Measurements from ENCODE around the gene NIT2. TPM values are rescaled to one million over a fixed set of nuclear protein-coding genes. Genes with fewer than 3 reads are reported as not detected.

The NIT2 gene
- 13.6 and 18.3 TPM in 2 replicates for total RNA-seq

DNA sequence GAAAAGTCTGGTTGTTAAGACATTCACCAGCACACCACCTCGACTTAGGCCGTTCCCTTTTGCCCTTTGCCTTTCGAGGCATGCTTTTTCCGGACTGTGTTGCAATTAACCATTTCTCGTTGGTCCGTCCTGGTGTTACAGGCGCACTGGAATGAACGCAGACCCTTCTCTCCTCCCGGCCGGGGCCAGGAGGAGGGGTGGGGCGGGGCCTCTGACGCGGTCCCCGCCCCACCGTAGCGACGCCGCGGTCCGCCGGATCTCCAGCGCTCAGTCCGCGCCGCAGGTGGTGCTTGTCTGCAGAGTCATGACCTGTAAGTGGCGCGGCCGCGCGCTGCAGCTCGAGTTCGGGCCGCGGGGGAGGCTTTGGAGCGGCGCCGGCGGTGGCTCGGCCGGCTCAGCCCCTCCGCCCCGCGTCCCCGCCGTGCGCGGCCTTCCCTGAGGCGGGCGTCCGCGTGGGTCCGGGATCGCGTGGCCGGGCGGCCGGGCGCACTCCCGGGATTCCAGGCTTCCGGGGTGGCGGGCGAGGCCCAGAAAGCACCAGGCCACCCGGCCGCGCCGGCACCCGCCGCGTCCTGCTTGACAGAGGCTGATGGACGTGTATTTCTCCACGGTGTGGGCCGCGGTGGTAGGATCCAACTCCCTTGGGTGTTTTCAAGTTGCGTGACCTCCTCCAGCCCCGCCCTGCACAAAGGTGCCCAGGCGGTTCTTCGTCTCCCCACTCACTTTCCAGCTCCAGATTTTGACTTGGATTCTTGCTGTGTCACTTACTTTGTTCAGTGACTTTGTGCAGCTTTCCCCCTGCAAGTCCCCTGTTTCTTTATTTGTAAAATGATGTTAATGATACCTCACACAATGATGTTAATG is at the start of gene NIT2:
Gene NIT2 (plus strand): TSS at position 270 of the 864 bp plus-strand sequence. CDS start 35 bp downstream, at position 305.

DNA sequence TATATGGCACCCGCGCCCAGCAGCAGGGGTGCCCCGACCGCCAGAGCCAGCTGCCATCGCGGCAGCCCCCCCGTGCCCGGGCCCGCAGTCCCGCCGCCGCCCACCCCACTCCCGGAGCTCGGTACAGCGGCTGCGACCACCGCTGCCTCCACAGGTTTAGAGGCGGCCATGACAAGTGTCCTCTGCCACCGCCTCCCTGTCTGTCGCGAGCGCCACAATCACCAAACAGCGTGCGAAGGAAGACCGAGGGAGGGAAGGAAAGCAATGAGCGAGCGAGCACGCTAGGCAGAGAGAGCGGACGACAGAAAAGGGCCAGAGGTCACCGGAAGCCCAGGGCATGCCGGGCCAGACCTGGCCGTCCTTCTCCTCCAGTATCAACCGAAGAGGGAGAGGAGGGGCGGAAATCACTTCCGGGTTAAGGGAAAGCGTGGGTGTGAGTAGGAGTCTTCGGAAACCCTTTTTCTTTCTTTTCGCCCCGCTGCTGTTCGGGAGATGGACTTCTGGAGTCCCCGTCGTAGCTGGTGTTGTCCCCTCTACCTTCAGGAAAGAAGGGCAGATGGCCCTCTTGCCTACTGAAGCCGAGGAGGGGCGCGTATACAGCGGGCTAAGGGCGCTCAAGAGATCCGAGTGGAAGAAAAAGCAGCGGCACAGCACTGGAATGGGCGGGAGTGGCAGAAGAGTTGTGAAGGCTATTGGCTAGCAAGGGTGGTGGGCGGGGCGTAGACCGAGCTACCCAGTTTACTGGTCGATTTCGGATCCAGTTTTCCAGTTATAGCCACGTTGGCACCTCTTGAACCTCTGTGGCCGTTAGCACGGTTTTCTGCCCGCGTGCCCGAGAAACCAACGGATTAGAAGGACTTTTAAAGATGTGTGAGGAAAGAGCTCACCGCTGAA is 66.5 kb downstream of the NIT2 start, which contains the start of the genes LNP1 and TOMM70:
Gene LNP1 (plus strand): TSS at position 760 of the 894 bp plus-strand sequence. CDS start 28,191 bp downstream, outside the sequence.
Gene TOMM70 (minus strand): TSS at position 310 of the 894 bp plus-strand sequence. CDS start 140 bp downstream, at position 170.

Other genes starting within 250 kb of the NIT2 start
- 23.8 and 24.7 TPM in 2 replicates for gene FILIP1L, start 220.3 kb upstream of the NIT2 start, total RNA-seq
- 57.3 and 76.6 TPM in 2 replicates for gene TBC1D23, start 73.8 kb upstream of the NIT2 start, total RNA-seq
- gene TOMM70, start 66.3 kb downstream of the NIT2 start, total RNA-seq: 41.0 and 53.2 TPM in 2 replicates
- gene LNP1, start 66.8 kb downstream of the NIT2 start, total RNA-seq: 1.6 and 2.9 TPM in 2 replicates
- 92.2 and 160 TPM in 2 replicates for gene TMEM45A, start 157.9 kb downstream of the NIT2 start, total RNA-seq

Measured in smooth muscle cell of the pulmonary artery (primary cell).